Parathyroid adenoma (tissue), 2 donors: ENCODE results near the gene PALD1.

Experiments used
- H2AFZ ChIP-seq: fragments of 300-600 bp; sonication (generic); one replicate; pipeline ENCODE4 v1.7.0; 2017; ENCODE audit warnings: antibody characterized with exemption, mild to moderate bottlenecking
- H3K27ac ChIP-seq: fragments of 300-600 bp; sonication (generic); one replicate; pipeline ENCODE4 v1.7.0; 2017
- H3K27me3 ChIP-seq: fragments of 300-600 bp; sonication (generic); one replicate; pipeline ENCODE4 v1.7.0; 2017; ENCODE audit warnings: low read length; ENCODE audit not compliant: control insufficient read depth, insufficient read depth
- H3K36me3 ChIP-seq: fragments of 300-600 bp; sonication (generic); one replicate; pipeline ENCODE4 v1.7.0; 2017; ENCODE audit warnings: low read length; ENCODE audit not compliant: control insufficient read depth, insufficient read depth
- H3K4me1 ChIP-seq: fragments of 300-600 bp; sonication (generic); one replicate; pipeline ENCODE4 v1.7.0; 2017; ENCODE audit warnings: control low read depth
- H3K4me2 ChIP-seq: fragments of 300-600 bp; sonication (generic); one replicate; pipeline ENCODE4 v1.7.0; 2017; ENCODE audit warnings: low read length
- H3K4me3 ChIP-seq: fragments of 300-600 bp; sonication (generic); one replicate; pipeline ENCODE4 v1.7.0; 2017; ENCODE audit warnings: low read depth, low read length
- H3K79me2 ChIP-seq: fragments of 300-600 bp; sonication (generic); one replicate; pipeline ENCODE4 v1.7.0; 2017; ENCODE audit warnings: control low read depth
- H3K9ac ChIP-seq: fragments of 300-600 bp; sonication (generic); one replicate; pipeline ENCODE4 v1.7.0; 2017; ENCODE audit warnings: mild to moderate bottlenecking
- H3K9me3 ChIP-seq: fragments of 300-600 bp; sonication (generic); one replicate; pipeline ENCODE4 v1.7.0; 2017; ENCODE audit warnings: low read length; ENCODE audit not compliant: control insufficient read depth
- CTCF ChIP-seq: fragments of 300-600 bp; sonication (generic); IDR thresholded peaks from one replicate; pipeline ENCODE4 v1.7.0; 2017; ENCODE audit warnings: antibody characterized with exemption, mild to moderate bottlenecking
- donor health status: primary hyperparathyroidism.

The PALD1 gene

GRCh38 chr10:70597856-70598815, 119.6 kb downstream of the PALD1 start:
- H3K9ac ChIP-seq, result no peak overlapping the region
- no peak overlapping the region for H3K27ac ChIP-seq
- no peak overlapping the region for H3K4me3 ChIP-seq
- no peak for TF ChIP-seq CTCF
- H3K9me3 ChIP-seq, result no peaks in the 10 kb centered on the region
- no peak overlapping the region for H2AFZ ChIP-seq
- no peaks in the 10 kb centered on the region for H3K27me3 ChIP-seq
- H3K4me1 ChIP-seq, result no peaks in the 10 kb centered on the region
- no peaks in the 10 kb centered on the region for H3K79me2 ChIP-seq
- no peaks in the 10 kb centered on the region for H3K36me3 ChIP-seq
- no peak overlapping the region for H3K4me2 ChIP-seq

- no peaks in the 10 kb centered on the region for H3K79me2 ChIP-seq
- H3K4me1 ChIP-seq, result no peaks in the 10 kb centered on the region
- no peaks in the 10 kb centered on the region for H3K27me3 ChIP-seq
- no peak overlapping the region for H3K4me2 ChIP-seq
- no peak overlapping the region for H3K9ac ChIP-seq
- no peaks in the 10 kb centered on the region for H3K36me3 ChIP-seq
- no peak for TF ChIP-seq CTCF
- no peak overlapping the region for H2AFZ ChIP-seq
- H3K27ac ChIP-seq, result no peak overlapping the region
- H3K4me3 ChIP-seq, result no peak overlapping the region
- H3K9me3 ChIP-seq, result no peaks in the 10 kb centered on the region
These were observed 120.3 kb downstream of the PALD1 start for GRCh38 chr10:70598857-70599295.

- H3K79me2 ChIP-seq, result no peaks in the 10 kb centered on the region
- no peaks in the 10 kb centered on the region for H3K9me3 ChIP-seq
- H3K4me3 ChIP-seq, result no peak overlapping the region
- no peak overlapping the region for H2AFZ ChIP-seq
- H3K9ac ChIP-seq, result no peak overlapping the region
- H3K36me3 ChIP-seq, result no peaks in the 10 kb centered on the region
- no peak overlapping the region for H3K27ac ChIP-seq
- no peaks in the 10 kb centered on the region for H3K4me1 ChIP-seq
- no peak overlapping the region for H3K4me2 ChIP-seq
- no peaks in the 10 kb centered on the region for H3K27me3 ChIP-seq
- no peak for TF ChIP-seq CTCF
These were observed 120.8 kb downstream of the PALD1 start for GRCh38 chr10:70599319-70599718.

GRCh38 chr10:70599791-70600190, 121.2 kb downstream of the PALD1 start:
- H3K27ac ChIP-seq, result no peak overlapping the region
- H3K4me1 ChIP-seq, result no peaks in the 10 kb centered on the region
- H3K79me2 ChIP-seq, result no peaks in the 10 kb centered on the region
- H3K9ac ChIP-seq, result no peak overlapping the region
- no peak overlapping the region for H3K4me3 ChIP-seq
- H3K27me3 ChIP-seq, result no peaks in the 10 kb centered on the region
- H2AFZ ChIP-seq, result no peak overlapping the region
- H3K4me2 ChIP-seq, result no peak overlapping the region
- TF ChIP-seq CTCF, result no peak
- no peaks in the 10 kb centered on the region for H3K9me3 ChIP-seq
- no peaks in the 10 kb centered on the region for H3K36me3 ChIP-seq
